HG02610 (cell line): Measurements from ENCODE around the gene PPP2R2D.

Experiments
- ATAC-seq: cut with Tn5 transposase; IDR thresholded peaks from one replicate; pipeline ENCODE4 v1.9.1; 2021; ENCODE audit warnings: mild to moderate bottlenecking, moderate library complexity; ENCODE audit not compliant: unreplicated experiment

The PPP2R2D gene

GRCh38 chr10:131886237-131886636 is 14.6 kb upstream of the PPP2R2D start:
- ATAC-seq: no peak

- ATAC-seq: no peak
Measured at GRCh38 chr10:131888186-131888604, 12.6 kb upstream of the PPP2R2D start.

GRCh38 chr10:131889755-131890154 is 11.1 kb upstream of the PPP2R2D start:
- no peak for ATAC-seq

GRCh38 chr10:131890276-131891195 is 10.3 kb upstream of the PPP2R2D start:
- ATAC-seq: no peak

- ATAC-seq: no peak
Measured at GRCh38 chr10:131891196-131891928, 9.4 kb upstream of the PPP2R2D start.

- ATAC-seq: no peak
Measured at GRCh38 chr10:131891929-131892805, 8.6 kb upstream of the PPP2R2D start.

GRCh38 chr10:131892806-131893675 is 7.8 kb upstream of the PPP2R2D start:
- no peak for ATAC-seq

GRCh38 chr10:131895116-131895515 is 5.7 kb upstream of the PPP2R2D start:
- ATAC-seq: no peak

- no peak for ATAC-seq
Measured at GRCh38 chr10:131896403-131896802, 4.4 kb upstream of the PPP2R2D start.

GRCh38 chr10:131897297-131897899 is 3.4 kb upstream of the PPP2R2D start:
- ATAC-seq: no peak

GRCh38 chr10:131898061-131898460 is 2.7 kb upstream of the PPP2R2D start:
- no peak for ATAC-seq

GRCh38 chr10:131898713-131899112 is 2.1 kb upstream of the PPP2R2D start:
- ATAC-seq: no peak

- ATAC-seq: no peak
Measured at GRCh38 chr10:131899116-131899690, 1.6 kb upstream of the PPP2R2D start.

GRCh38 chr10:131899695-131900349 is 986 bp upstream of the PPP2R2D start:
- ATAC-seq: no peak

- peak; percentile 18 for ATAC-seq
Measured at GRCh38 chr10:131901181-131901829, 497 bp downstream of the PPP2R2D start.

GRCh38 chr10:131902211-131902610 is 1.4 kb downstream of the PPP2R2D start:
- ATAC-seq: no peak

- no peak for ATAC-seq
Measured at GRCh38 chr10:131902691-131903090, 1.9 kb downstream of the PPP2R2D start.

GRCh38 chr10:131905267-131905571 is 4.4 kb downstream of the PPP2R2D start:
- ATAC-seq: no peak
